Smooth muscle cell (in vitro differentiated cells): ENCODE data around the gene CORIN. TPM values are rescaled to one million over a fixed set of nuclear protein-coding genes. Genes with fewer than 3 reads are reported as not detected.

Experiments
- DNase-seq: peaks from one replicate; lab custom pipeline; 2025; ENCODE audit not compliant: unreplicated experiment; lab: John Stamatoyannopoulos, UW
- H2AFZ ChIP-seq: fragments of 200-600 bp; sonication (generic); 2 replicates; pipeline ENCODE4 v1.6.0; 2016; ENCODE audit warnings: antibody characterized with exemption, low read depth, mild to moderate bottlenecking
- H3F3A ChIP-seq: fragments of 200-600 bp; sonication (generic); 2 replicates; pipeline ENCODE4 v1.6.0; 2017; ENCODE audit warnings: antibody characterized with exemption, low read depth
- H3K27ac ChIP-seq: fragments of 200-600 bp; sonication (generic); 2 replicates; pipeline ENCODE4 v1.5.1; 2016; ENCODE audit warnings: low read depth, mild to moderate bottlenecking
- H3K27me3 ChIP-seq: fragments of 200-600 bp; sonication (generic); 2 replicates; pipeline ENCODE4 v1.6.1; 2016; ENCODE audit warnings: low read depth, mild to moderate bottlenecking
- H3K36me3 ChIP-seq: fragments of 200-600 bp; sonication (generic); 2 replicates; pipeline ENCODE4 v1.5.1; 2016; ENCODE audit warnings: low read depth
- H3K4me1 ChIP-seq: fragments of 200-600 bp; sonication (generic); 2 replicates; pipeline ENCODE4 v1.5.1; 2016; ENCODE audit warnings: low read depth
- H3K4me2 ChIP-seq: fragments of 200-600 bp; sonication (generic); 2 replicates; pipeline ENCODE4 v1.6.0; 2016; ENCODE audit warnings: mild to moderate bottlenecking
- H3K4me3 ChIP-seq: fragments of 200-600 bp; sonication (generic); 2 replicates; pipeline ENCODE4 v1.5.1; 2016; ENCODE audit warnings: mild to moderate bottlenecking
- H3K79me2 ChIP-seq: fragments of 200-600 bp; sonication (generic); 2 replicates; pipeline ENCODE4 v1.6.0; 2016; ENCODE audit warnings: low read depth, mild to moderate bottlenecking
- H3K9ac ChIP-seq: fragments of 200-600 bp; sonication (generic); 2 replicates; pipeline ENCODE4 v1.6.0; 2016; ENCODE audit warnings: low read depth
- H3K9me3 ChIP-seq: fragments of 200-600 bp; sonication (generic); replicated peaks from 2 replicates; pipeline ENCODE4 v1.5.1; 2016; ENCODE audit warnings: low read depth
- H4K20me1 ChIP-seq: fragments of 200-600 bp; sonication (generic); 2 replicates; pipeline ENCODE4 v1.6.0; 2016; ENCODE audit warnings: low read depth
- whole genome bisulfite sequencing: methylation state at CpG from one replicate; pipeline ENCODE4 v1.1.7; 2016; ENCODE audit warnings: low lambda C conversion rate; 5-methylcytosine and 5-hydroxymethylcytosine counted together
- polyA plus RNA-seq: library from polyadenylated mRNA; unstranded; fragments of >200 nt; fragmentation: Nextera tagmentation; extraction: Ambion mirVana; gene quantifications from 2 replicates; pipeline ENCODE4 v1.2.1, GENCODE V29; 2016
- total RNA-seq: library from RNA; depleted of rRNA; stranded (reverse); fragments of >200 nt; gene quantifications from 2 replicates; pipeline ENCODE4 v1.2.3, GENCODE V29; 2014
- TF ChIP-seq, protein P1 (sequence below): fragments of 200-600 bp; sonication (generic); IDR thresholded peaks from 2 replicates; pipeline ENCODE4 v1.5.1; 2017; ENCODE audit warnings: borderline replicate concordance, mild to moderate bottlenecking, antibody characterized with exemption; ENCODE audit not compliant: insufficient read depth, poor library complexity, severe bottlenecking

The CORIN gene, protein sequence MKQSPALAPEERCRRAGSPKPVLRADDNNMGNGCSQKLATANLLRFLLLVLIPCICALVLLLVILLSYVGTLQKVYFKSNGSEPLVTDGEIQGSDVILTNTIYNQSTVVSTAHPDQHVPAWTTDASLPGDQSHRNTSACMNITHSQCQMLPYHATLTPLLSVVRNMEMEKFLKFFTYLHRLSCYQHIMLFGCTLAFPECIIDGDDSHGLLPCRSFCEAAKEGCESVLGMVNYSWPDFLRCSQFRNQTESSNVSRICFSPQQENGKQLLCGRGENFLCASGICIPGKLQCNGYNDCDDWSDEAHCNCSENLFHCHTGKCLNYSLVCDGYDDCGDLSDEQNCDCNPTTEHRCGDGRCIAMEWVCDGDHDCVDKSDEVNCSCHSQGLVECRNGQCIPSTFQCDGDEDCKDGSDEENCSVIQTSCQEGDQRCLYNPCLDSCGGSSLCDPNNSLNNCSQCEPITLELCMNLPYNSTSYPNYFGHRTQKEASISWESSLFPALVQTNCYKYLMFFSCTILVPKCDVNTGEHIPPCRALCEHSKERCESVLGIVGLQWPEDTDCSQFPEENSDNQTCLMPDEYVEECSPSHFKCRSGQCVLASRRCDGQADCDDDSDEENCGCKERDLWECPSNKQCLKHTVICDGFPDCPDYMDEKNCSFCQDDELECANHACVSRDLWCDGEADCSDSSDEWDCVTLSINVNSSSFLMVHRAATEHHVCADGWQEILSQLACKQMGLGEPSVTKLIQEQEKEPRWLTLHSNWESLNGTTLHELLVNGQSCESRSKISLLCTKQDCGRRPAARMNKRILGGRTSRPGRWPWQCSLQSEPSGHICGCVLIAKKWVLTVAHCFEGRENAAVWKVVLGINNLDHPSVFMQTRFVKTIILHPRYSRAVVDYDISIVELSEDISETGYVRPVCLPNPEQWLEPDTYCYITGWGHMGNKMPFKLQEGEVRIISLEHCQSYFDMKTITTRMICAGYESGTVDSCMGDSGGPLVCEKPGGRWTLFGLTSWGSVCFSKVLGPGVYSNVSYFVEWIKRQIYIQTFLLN
- total RNA-seq: 1.8 and 3.5 TPM in 2 replicates
- polyA plus RNA-seq: 0.27 and 1.9 TPM in 2 replicates

DNA sequence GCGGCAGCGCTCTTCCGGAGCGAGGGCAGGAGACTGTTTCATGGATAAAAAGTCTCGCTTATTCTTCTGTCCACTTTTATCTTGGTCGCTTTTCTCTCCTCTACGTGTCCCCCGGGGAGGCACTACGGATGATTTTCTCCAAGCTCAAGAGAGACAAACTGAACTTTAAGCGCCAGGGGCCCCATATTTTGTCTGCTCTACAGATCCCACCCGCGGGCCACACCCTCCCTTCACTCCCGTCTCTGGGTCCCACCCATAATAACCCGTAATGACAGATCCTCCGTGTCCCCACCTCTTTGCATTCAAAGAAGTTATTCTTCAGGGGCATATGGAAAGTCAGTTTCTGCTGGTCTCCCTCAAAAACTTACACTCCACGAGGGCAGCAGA lies at the start of gene CORIN:
Gene CORIN (minus strand): TSS at position 160 of the 387 bp plus-strand sequence. CDS start 118 bp downstream, at position 42.
- Histone ChIP-seq H2AFZ (no peak within 1 kb of the TSS), H3K4me2 (peak within 1 kb of the TSS; percentile 90), H3K4me1 (peaks cover 14% of the 10 kb centered on the region), H3K9me3 (no peaks in the 10 kb centered on the region), H3K36me3 (peaks cover 1% of the 10 kb centered on the region), H3K4me3 (peak within 1 kb of the TSS; percentile 57), H3K27ac (no peak within 1 kb of the TSS), H3K9ac (no peak within 1 kb of the TSS), H3K27me3 (peaks cover 36% of the 10 kb centered on the region), H3F3A (no peaks in the 10 kb centered on the region), H3K79me2 (no peaks in the 10 kb centered on the region), H4K20me1 (peaks cover 13% of the 10 kb centered on the region)
- TF ChIP-seq, protein P1, sequence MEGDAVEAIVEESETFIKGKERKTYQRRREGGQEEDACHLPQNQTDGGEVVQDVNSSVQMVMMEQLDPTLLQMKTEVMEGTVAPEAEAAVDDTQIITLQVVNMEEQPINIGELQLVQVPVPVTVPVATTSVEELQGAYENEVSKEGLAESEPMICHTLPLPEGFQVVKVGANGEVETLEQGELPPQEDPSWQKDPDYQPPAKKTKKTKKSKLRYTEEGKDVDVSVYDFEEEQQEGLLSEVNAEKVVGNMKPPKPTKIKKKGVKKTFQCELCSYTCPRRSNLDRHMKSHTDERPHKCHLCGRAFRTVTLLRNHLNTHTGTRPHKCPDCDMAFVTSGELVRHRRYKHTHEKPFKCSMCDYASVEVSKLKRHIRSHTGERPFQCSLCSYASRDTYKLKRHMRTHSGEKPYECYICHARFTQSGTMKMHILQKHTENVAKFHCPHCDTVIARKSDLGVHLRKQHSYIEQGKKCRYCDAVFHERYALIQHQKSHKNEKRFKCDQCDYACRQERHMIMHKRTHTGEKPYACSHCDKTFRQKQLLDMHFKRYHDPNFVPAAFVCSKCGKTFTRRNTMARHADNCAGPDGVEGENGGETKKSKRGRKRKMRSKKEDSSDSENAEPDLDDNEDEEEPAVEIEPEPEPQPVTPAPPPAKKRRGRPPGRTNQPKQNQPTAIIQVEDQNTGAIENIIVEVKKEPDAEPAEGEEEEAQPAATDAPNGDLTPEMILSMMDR: no peak
- 6% methylated on average over 16 of the region's 16 CpGs for WGBS
- DNase-seq: no peak

- Histone ChIP-seq H3K4me2 (no peak overlapping the region), H2AFZ (no peak overlapping the region), H4K20me1 (no peaks in the 10 kb centered on the region), H3F3A (no peaks in the 10 kb centered on the region), H3K4me3 (no peak overlapping the region), H3K9me3 (no peaks in the 10 kb centered on the region), H3K79me2 (no peaks in the 10 kb centered on the region), H3K4me1 (no peaks in the 10 kb centered on the region), H3K27me3 (no peaks in the 10 kb centered on the region), H3K36me3 (peaks cover 37% of the 10 kb centered on the region), H3K27ac (no peak overlapping the region), H3K9ac (no peak overlapping the region)
- 94% methylated on average over 3 of the region's 3 CpGs for WGBS
- DNase-seq: no peak
- TF ChIP-seq, protein P1: no peak
These were observed 44.4 kb upstream of the CORIN start for GRCh38 chr4:47882228-47882627.

DNA sequence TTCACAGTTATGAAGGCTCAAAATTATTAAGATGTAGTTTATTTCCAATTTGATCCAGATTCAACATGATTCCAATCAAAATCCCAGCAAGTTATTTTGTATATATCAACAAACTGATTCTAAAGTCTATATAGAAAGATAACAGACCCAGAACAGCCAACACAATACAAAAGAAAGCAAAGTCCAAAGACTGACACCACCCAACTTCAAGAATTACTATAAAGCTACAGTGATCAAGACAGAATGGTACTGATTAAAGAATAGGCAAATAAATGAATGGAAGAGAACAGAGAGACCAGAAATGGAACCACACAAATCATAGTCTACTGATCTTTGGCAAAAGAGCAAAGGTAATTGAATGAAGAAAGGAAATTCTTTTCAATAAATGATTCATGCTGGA lies 41.6 kb upstream of the CORIN start:
- no peak overlapping the region for H2AFZ ChIP-seq
- no peaks in the 10 kb centered on the region for H4K20me1 ChIP-seq
- H3K27me3 ChIP-seq: no peaks in the 10 kb centered on the region
- H3K9me3 ChIP-seq: peaks cover 7% of the 10 kb centered on the region
- no peak overlapping the region for H3K27ac ChIP-seq
- no peaks in the 10 kb centered on the region for H3K79me2 ChIP-seq
- no peaks in the 10 kb centered on the region for H3K4me1 ChIP-seq
- TF ChIP-seq, protein P1: no peak
- H3K9ac ChIP-seq: no peak overlapping the region
- no peak for DNase-seq
- H3K4me3 ChIP-seq: no peak overlapping the region
- H3K36me3 ChIP-seq: peaks cover 59% of the 10 kb centered on the region
- no peaks in the 10 kb centered on the region for H3F3A ChIP-seq
- H3K4me2 ChIP-seq: no peak overlapping the region
